ENCODE measurements around the gene ICE2.

DNA sequence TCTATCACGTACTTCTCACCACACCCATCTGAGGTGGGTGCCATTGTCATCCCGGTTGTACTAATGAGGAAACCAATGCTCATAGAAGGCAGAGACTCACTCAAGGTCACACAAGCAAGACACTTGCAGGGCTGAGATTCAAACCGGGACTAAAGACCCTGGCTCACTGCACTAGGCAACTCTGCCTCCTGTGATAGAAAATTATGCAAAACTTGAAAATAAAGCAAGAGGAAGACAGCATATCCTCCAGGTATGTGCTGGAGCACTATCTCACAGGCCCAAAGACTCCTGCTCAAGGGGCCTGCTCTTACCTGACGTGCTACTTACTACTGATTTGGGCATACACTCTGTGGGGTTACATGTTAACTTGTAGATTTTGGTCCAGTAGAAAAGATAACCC lies 106.7 kb downstream of the ICE2 start:
- TF ChIP-seq, protein P1, sequence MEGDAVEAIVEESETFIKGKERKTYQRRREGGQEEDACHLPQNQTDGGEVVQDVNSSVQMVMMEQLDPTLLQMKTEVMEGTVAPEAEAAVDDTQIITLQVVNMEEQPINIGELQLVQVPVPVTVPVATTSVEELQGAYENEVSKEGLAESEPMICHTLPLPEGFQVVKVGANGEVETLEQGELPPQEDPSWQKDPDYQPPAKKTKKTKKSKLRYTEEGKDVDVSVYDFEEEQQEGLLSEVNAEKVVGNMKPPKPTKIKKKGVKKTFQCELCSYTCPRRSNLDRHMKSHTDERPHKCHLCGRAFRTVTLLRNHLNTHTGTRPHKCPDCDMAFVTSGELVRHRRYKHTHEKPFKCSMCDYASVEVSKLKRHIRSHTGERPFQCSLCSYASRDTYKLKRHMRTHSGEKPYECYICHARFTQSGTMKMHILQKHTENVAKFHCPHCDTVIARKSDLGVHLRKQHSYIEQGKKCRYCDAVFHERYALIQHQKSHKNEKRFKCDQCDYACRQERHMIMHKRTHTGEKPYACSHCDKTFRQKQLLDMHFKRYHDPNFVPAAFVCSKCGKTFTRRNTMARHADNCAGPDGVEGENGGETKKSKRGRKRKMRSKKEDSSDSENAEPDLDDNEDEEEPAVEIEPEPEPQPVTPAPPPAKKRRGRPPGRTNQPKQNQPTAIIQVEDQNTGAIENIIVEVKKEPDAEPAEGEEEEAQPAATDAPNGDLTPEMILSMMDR (IDR thresholded peaks at IDR 0.05; ENCODE audit: insufficient read depth, low read length), result no peak
- TF ChIP-seq POLR2AphosphoS5 (IDR thresholded peaks at IDR 0.05; ENCODE audit: low read depth) (no peak), SPI1 (IDR thresholded peaks at IDR 0.05; ENCODE audit: borderline replicate concordance, low read depth) (no peak), GABPA (IDR thresholded peaks at IDR 0.05; ENCODE audit: low read depth) (no peak)

Measured in HL-60 (cell line).